ENCODE measurements around the gene UCP2. TPM values are rescaled to one million over a fixed set of nuclear protein-coding genes. Genes with fewer than 3 reads are reported as not detected.

UCP2 gene
- total RNA-seq, 1 experiment from 2014 or later = 54.0 TPM

DNA sequence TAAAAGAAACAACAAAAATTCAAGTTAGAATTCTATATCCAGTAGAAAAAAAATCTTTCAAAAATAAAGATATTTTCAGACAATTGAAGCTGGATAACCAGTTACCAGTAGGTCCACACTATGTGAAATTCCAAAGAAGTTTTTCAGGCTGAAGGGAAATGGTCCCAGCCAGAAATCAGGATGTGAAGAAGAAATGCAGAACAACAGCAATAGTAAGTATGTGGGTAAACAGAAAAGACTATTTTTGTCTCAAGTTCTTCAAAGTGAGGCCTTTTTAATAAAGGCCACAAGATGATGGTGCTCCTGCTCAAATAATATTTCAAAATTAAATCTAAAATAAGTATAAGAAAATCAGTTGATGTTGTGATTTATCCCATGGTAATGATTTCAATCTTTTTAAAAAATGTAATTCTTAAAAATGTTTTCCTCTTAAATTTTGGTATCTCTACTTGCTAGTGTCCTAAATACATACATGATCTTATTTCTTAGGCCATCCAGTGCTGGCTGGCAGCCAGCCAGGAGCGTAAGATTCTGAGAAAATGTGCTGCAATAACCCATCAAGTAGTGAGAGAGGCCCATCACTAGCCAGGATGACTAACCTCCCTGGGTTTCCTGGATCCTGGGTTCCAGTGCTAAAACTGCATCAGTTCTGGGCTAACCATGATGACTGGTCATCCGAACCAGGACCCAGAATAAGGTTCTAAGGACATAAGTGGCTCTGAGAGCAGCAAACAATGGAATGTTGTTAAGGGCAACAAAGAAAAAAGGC is 41.8 kb upstream of the UCP2 start:
- ATAC-seq = no peak
- DNase-seq (ENCODE audit: low spot score) = no peak

DNA sequence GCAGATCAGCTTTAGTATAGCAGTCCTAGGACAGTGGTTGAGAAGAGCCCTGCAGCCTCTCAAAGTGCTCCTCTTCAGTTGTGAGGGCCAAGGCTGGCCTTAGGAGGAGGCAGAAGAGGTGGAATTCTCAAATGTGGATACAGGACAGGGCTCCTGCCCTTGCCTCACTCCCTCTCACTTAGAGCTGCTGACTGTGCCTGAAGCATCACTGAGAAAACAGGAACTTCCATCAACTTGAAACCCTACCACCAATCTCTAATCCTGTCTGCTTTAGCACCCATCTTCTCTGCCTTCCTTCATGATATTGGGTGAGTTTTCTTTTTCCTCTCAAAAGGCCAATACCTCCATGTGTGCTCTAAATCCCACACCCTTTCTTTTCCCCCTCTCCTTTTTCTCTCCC is 40.6 kb upstream of the UCP2 start:
- Mint-ChIP-seq H3K27ac (no peak overlapping the region), H3K4me3 (no peak overlapping the region), H3K4me1 (peaks cover 6% of the 10 kb centered on the region), H3K9me3 (no peaks in the 10 kb centered on the region), H3K36me3 (peaks cover 5% of the 10 kb centered on the region; the same call in 1 of the 2 replicates), H3K27me3 (ENCODE audit: low read depth) (no peaks in the 10 kb centered on the region)
- ChIA-PET POLR2A (no interaction called here), CTCF (no interaction called here)
- no peak for DNase-seq (ENCODE audit: low spot score)
- ATAC-seq = no peak
- TF ChIP-seq SP1 (CRISPR knock-in tag; conservative IDR thresholded peaks at IDR 0.05) (no peak), SMAD4 (CRISPR knock-in tag; IDR thresholded peaks at IDR 0.05) (no peak), ZNF317 (CRISPR knock-in tag; IDR thresholded peaks at IDR 0.05; ENCODE audit: borderline replicate concordance, low read depth) (no peak), PRRX2 (CRISPR knock-in tag; IDR thresholded peaks at IDR 0.05) (no peak), RELA (CRISPR knock-in tag; IDR thresholded peaks at IDR 0.05; ENCODE audit: borderline replicate concordance) (no peak), NR1H2 (CRISPR knock-in tag; IDR thresholded peaks at IDR 0.05) (no peak), NFATC4 (CRISPR knock-in tag; IDR thresholded peaks at IDR 0.05) (no peak), FOXJ3 (CRISPR knock-in tag; IDR thresholded peaks at IDR 0.05; ENCODE audit: borderline replicate concordance) (no peak), ETV6 (CRISPR knock-in tag; IDR thresholded peaks at IDR 0.05) (no peak), SOX15 (CRISPR knock-in tag; IDR thresholded peaks at IDR 0.05) (no peak), FOXK1 (CRISPR knock-in tag; IDR thresholded peaks at IDR 0.05) (no peak), ZNF396 (CRISPR knock-in tag; IDR thresholded peaks at IDR 0.05; ENCODE audit: borderline replicate concordance) (no peak)
- TF ChIP-seq, protein P1, sequence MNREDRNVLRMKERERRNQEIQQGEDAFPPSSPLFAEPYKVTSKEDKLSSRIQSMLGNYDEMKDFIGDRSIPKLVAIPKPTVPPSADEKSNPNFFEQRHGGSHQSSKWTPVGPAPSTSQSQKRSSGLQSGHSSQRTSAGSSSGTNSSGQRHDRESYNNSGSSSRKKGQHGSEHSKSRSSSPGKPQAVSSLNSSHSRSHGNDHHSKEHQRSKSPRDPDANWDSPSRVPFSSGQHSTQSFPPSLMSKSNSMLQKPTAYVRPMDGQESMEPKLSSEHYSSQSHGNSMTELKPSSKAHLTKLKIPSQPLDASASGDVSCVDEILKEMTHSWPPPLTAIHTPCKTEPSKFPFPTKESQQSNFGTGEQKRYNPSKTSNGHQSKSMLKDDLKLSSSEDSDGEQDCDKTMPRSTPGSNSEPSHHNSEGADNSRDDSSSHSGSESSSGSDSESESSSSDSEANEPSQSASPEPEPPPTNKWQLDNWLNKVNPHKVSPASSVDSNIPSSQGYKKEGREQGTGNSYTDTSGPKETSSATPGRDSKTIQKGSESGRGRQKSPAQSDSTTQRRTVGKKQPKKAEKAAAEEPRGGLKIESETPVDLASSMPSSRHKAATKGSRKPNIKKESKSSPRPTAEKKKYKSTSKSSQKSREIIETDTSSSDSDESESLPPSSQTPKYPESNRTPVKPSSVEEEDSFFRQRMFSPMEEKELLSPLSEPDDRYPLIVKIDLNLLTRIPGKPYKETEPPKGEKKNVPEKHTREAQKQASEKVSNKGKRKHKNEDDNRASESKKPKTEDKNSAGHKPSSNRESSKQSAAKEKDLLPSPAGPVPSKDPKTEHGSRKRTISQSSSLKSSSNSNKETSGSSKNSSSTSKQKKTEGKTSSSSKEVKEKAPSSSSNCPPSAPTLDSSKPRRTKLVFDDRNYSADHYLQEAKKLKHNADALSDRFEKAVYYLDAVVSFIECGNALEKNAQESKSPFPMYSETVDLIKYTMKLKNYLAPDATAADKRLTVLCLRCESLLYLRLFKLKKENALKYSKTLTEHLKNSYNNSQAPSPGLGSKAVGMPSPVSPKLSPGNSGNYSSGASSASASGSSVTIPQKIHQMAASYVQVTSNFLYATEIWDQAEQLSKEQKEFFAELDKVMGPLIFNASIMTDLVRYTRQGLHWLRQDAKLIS (CRISPR knock-in tag; IDR thresholded peaks at IDR 0.05; ENCODE audit: borderline replicate concordance) = no peak
- TF ChIP-seq, protein P2, sequence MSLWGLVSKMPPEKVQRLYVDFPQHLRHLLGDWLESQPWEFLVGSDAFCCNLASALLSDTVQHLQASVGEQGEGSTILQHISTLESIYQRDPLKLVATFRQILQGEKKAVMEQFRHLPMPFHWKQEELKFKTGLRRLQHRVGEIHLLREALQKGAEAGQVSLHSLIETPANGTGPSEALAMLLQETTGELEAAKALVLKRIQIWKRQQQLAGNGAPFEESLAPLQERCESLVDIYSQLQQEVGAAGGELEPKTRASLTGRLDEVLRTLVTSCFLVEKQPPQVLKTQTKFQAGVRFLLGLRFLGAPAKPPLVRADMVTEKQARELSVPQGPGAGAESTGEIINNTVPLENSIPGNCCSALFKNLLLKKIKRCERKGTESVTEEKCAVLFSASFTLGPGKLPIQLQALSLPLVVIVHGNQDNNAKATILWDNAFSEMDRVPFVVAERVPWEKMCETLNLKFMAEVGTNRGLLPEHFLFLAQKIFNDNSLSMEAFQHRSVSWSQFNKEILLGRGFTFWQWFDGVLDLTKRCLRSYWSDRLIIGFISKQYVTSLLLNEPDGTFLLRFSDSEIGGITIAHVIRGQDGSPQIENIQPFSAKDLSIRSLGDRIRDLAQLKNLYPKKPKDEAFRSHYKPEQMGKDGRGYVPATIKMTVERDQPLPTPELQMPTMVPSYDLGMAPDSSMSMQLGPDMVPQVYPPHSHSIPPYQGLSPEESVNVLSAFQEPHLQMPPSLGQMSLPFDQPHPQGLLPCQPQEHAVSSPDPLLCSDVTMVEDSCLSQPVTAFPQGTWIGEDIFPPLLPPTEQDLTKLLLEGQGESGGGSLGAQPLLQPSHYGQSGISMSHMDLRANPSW (CRISPR knock-in tag; conservative IDR thresholded peaks at IDR 0.05; ENCODE audit: low read depth) = no peak
- TF ChIP-seq, protein P3, sequence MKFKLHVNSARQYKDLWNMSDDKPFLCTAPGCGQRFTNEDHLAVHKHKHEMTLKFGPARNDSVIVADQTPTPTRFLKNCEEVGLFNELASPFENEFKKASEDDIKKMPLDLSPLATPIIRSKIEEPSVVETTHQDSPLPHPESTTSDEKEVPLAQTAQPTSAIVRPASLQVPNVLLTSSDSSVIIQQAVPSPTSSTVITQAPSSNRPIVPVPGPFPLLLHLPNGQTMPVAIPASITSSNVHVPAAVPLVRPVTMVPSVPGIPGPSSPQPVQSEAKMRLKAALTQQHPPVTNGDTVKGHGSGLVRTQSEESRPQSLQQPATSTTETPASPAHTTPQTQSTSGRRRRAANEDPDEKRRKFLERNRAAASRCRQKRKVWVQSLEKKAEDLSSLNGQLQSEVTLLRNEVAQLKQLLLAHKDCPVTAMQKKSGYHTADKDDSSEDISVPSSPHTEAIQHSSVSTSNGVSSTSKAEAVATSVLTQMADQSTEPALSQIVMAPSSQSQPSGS (CRISPR knock-in tag; IDR thresholded peaks at IDR 0.05; ENCODE audit: borderline replicate concordance, low read depth) = no peak
- TF ChIP-seq, protein P4, sequence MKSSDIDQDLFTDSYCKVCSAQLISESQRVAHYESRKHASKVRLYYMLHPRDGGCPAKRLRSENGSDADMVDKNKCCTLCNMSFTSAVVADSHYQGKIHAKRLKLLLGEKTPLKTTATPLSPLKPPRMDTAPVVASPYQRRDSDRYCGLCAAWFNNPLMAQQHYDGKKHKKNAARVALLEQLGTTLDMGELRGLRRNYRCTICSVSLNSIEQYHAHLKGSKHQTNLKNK (CRISPR knock-in tag; IDR thresholded peaks at IDR 0.05) = no peak
- TF ChIP-seq, protein P5, sequence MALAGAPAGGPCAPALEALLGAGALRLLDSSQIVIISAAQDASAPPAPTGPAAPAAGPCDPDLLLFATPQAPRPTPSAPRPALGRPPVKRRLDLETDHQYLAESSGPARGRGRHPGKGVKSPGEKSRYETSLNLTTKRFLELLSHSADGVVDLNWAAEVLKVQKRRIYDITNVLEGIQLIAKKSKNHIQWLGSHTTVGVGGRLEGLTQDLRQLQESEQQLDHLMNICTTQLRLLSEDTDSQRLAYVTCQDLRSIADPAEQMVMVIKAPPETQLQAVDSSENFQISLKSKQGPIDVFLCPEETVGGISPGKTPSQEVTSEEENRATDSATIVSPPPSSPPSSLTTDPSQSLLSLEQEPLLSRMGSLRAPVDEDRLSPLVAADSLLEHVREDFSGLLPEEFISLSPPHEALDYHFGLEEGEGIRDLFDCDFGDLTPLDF (CRISPR knock-in tag; IDR thresholded peaks at IDR 0.05) = no peak
- TF ChIP-seq, protein P6, sequence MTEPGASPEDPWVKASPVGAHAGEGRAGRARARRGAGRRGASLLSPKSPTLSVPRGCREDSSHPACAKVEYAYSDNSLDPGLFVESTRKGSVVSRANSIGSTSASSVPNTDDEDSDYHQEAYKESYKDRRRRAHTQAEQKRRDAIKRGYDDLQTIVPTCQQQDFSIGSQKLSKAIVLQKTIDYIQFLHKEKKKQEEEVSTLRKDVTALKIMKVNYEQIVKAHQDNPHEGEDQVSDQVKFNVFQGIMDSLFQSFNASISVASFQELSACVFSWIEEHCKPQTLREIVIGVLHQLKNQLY (CRISPR knock-in tag; IDR thresholded peaks at IDR 0.05) = no peak
- TF ChIP-seq, protein P7, sequence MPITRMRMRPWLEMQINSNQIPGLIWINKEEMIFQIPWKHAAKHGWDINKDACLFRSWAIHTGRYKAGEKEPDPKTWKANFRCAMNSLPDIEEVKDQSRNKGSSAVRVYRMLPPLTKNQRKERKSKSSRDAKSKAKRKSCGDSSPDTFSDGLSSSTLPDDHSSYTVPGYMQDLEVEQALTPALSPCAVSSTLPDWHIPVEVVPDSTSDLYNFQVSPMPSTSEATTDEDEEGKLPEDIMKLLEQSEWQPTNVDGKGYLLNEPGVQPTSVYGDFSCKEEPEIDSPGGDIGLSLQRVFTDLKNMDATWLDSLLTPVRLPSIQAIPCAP (CRISPR knock-in tag; IDR thresholded peaks at IDR 0.05) = no peak

More for the DNA sequence above, 41.8 kb upstream of the UCP2 start:
- Mint-ChIP-seq H3K36me3 (peaks cover 5% of the 10 kb centered on the region; the same call in 1 of the 2 replicates), H3K4me3 (no peak overlapping the region), H3K4me1 (peaks cover 6% of the 10 kb centered on the region), H3K27ac (no peak overlapping the region), H3K9me3 (no peaks in the 10 kb centered on the region), H3K27me3 (ENCODE audit: low read depth) (no peaks in the 10 kb centered on the region)
- no peak for TF ChIP-seq IRF2 (CRISPR knock-in tag; IDR thresholded peaks at IDR 0.05; ENCODE audit: borderline replicate concordance, low read depth)
- TF ChIP-seq, protein P3 (CRISPR knock-in tag; IDR thresholded peaks at IDR 0.05; ENCODE audit: borderline replicate concordance, low read depth) = no peak
- TF ChIP-seq TEAD4 (CRISPR knock-in tag; IDR thresholded peaks at IDR 0.05) = no peak
- TF ChIP-seq ZBTB21 (CRISPR knock-in tag; IDR thresholded peaks at IDR 0.05; ENCODE audit: borderline replicate concordance) = no peak
- ChIA-PET CTCF (no interaction called here), POLR2A (no interaction called here)

All from WTC11 (cell line).